H1 (cell line): ENCODE measurements around the gene LSM4. TPM values are rescaled to one million over a fixed set of nuclear protein-coding genes. Genes with fewer than 3 reads are reported as not detected.

Experiments
- CTCF ChIA-PET: fragments of 300-600 bp; sonication (Branson Sonifier 250); formaldehyde crosslinking; loops from one replicate; lab custom pipeline; 2021; ENCODE audit not compliant: partially characterized antibody; lab: Charles Lee
- POLR2A ChIA-PET: fragments of 300-600 bp; sonication (Branson Sonifier 250); formaldehyde crosslinking; loops from one replicate; lab custom pipeline; 2021; ENCODE audit warnings: inconsistent platforms; ENCODE audit not compliant: partially characterized antibody; lab: Charles Lee
- DNase-seq, 2 experiments: peaks; one replicate each; pipeline versions ENCODE4 v3.0.0 to v3.0.0-alpha.2; 2010 to 2022; ENCODE audit warnings: low spot score in 2 of 2, low read depth in 1 of 2, mixed read lengths in 1 of 2
- FAIRE-seq: peaks from 2 replicates; lab custom pipeline; 2011; peaks lifted over from hg19 to GRCh38; lab: Jason Lieb, UNC
- H2AFZ ChIP-seq: 2 replicates; pipeline ENCODE4 v1.8.1; 2012; ENCODE audit warnings: low read length, inconsistent platforms
- H2AK5ac ChIP-seq: 2 replicates; pipeline ENCODE4 v1.6.1; 2013; ENCODE audit warnings: low read depth, low read length
- H2BK120ac ChIP-seq: replicated peaks from 2 replicates; pipeline ENCODE3; 2013; ENCODE audit warnings: low read depth, low read length, inconsistent platforms
- H2BK12ac ChIP-seq: 2 replicates; pipeline ENCODE4 v1.6.1; 2013; ENCODE audit warnings: low read depth, low read length
- H2BK15ac ChIP-seq: 2 replicates; pipeline ENCODE4 v1.6.1; 2013; ENCODE audit warnings: low read length
- H2BK20ac ChIP-seq: 2 replicates; pipeline ENCODE4 v1.6.1; 2013; ENCODE audit warnings: low read length
- H2BK5ac ChIP-seq: 2 replicates; pipeline ENCODE4 v1.6.1; 2013; ENCODE audit warnings: low read depth, low read length
- H3K14ac ChIP-seq: 2 replicates; pipeline ENCODE4 v1.6.1; 2013; ENCODE audit warnings: inconsistent platforms; ENCODE audit not compliant: insufficient read length
- H3K18ac ChIP-seq: 2 replicates; pipeline ENCODE4 v1.6.1; 2013; ENCODE audit warnings: low read length; ENCODE audit errors: extremely low read depth
- H3K23ac ChIP-seq: 2 replicates; pipeline ENCODE4 v1.6.1; 2013; ENCODE audit warnings: inconsistent platforms; ENCODE audit not compliant: insufficient read length
- H3K23me2 ChIP-seq: 2 replicates; pipeline ENCODE4 v1.6.1; 2013; ENCODE audit warnings: low read depth, low read length
- H3K27ac ChIP-seq: 2 replicates; pipeline ENCODE4 v1.6.1; 2011; ENCODE audit warnings: low read depth, low read length, inconsistent platforms
- H3K27me3 ChIP-seq, 4 experiments: replicated peaks in 1 of 4; 1 replicate in 1 of 4; 2 replicates in 3 of 4; pipeline versions ENCODE4 v1.6.1 to v1.8.1; 2011 to 2013; ENCODE audit warnings: low read length in 3 of 4, mild to moderate bottlenecking in 3 of 4, inconsistent platforms in 2 of 4, mixed read lengths in 2 of 4, moderate library complexity in 1 of 4; ENCODE audit not compliant: control insufficient read depth in 3 of 4, insufficient read depth in 3 of 4; ENCODE audit errors: extremely low read depth in 1 of 4
- H3K36me3 ChIP-seq, 4 experiments: 2 replicates each; pipeline versions ENCODE4 v1.6.1 to v1.8.1; 2011 to 2013; ENCODE audit warnings: mild to moderate bottlenecking in 4 of 4, low read length in 3 of 4, moderate library complexity in 2 of 4, control low read depth in 1 of 4, inconsistent platforms in 1 of 4; ENCODE audit not compliant: insufficient read depth in 4 of 4, control insufficient read depth in 2 of 4
- H3K4ac ChIP-seq: replicated peaks from 2 replicates; pipeline ENCODE3; 2013; ENCODE audit warnings: low read length, low read depth, mixed read lengths, inconsistent platforms; ENCODE audit not compliant: insufficient read length
- H3K4me1 ChIP-seq, 4 experiments: replicated peaks in 1 of 4; 1 replicate in 1 of 4; 2 replicates in 3 of 4; pipeline versions ENCODE4 v1.6.1 to v1.8.1; 2011 to 2013; ENCODE audit warnings: low read length in 3 of 4, inconsistent platforms in 2 of 4, mixed read lengths in 1 of 4; ENCODE audit not compliant: insufficient read depth in 4 of 4, control insufficient read depth in 3 of 4
- H3K4me2 ChIP-seq, 2 experiments: 2 replicates each; pipeline versions ENCODE4 v1.6.1 to v1.8.1; 2011 to 2013; ENCODE audit warnings: low read depth in 2 of 2, low read length in 2 of 2, control low read depth in 1 of 2, inconsistent platforms in 1 of 2, mild to moderate bottlenecking in 1 of 2; ENCODE audit not compliant: insufficient read depth in 1 of 2
- H3K4me3 ChIP-seq, 4 experiments: fragments of 200-600, 300-600 bp in 1 of 4; sonication (generic), shearing (Covaris generic), sonication (Bioruptor Twin) in 1 of 4; 2 replicates each; pipeline versions ENCODE4 v1.5.1 to v1.8.1; 2011 to 2016; ENCODE audit warnings: low read length in 4 of 4, low read depth in 3 of 4, control low read depth in 2 of 4, inconsistent platforms in 2 of 4, mild to moderate bottlenecking in 2 of 4, mixed read lengths in 1 of 4, moderate library complexity in 1 of 4; ENCODE audit not compliant: insufficient read depth in 2 of 4; ENCODE audit errors: extremely low read depth in 1 of 4
- H3K56ac ChIP-seq: replicated peaks from 2 replicates; pipeline ENCODE3; 2013; ENCODE audit warnings: low read depth, mild to moderate bottlenecking, mixed read lengths, low read length, inconsistent platforms; ENCODE audit not compliant: insufficient read length
- H3K79me1 ChIP-seq: 2 replicates; pipeline ENCODE4 v1.6.1; 2013; ENCODE audit warnings: low read depth, low read length, control low read depth
- H3K79me2 ChIP-seq, 2 experiments: 2 replicates each; pipeline versions ENCODE4 v1.6.1 to v1.8.1; 2012 to 2013; ENCODE audit warnings: low read length in 2 of 2, mild to moderate bottlenecking in 2 of 2, inconsistent platforms in 1 of 2; ENCODE audit not compliant: insufficient read depth in 2 of 2, control insufficient read depth in 1 of 2
- H3K9ac ChIP-seq, 4 experiments: replicated peaks in 1 of 4; 1 replicate in 1 of 4; 2 replicates in 3 of 4; pipeline versions ENCODE4 v1.6.1 to v1.8.1; 2011 to 2013; ENCODE audit warnings: low read depth in 3 of 4, low read length in 3 of 4, control low read depth in 2 of 4, mild to moderate bottlenecking in 2 of 4, moderate library complexity in 2 of 4, inconsistent platforms in 1 of 4; ENCODE audit errors: extremely low read depth in 1 of 4
- H3K9me3 ChIP-seq, 2 experiments: 2 replicates each; pipeline versions ENCODE4 v1.6.1 to v1.8.1; 2012 to 2013; ENCODE audit warnings: mild to moderate bottlenecking in 2 of 2, moderate library complexity in 2 of 2, control low read depth in 1 of 2, inconsistent platforms in 1 of 2, low read depth in 1 of 2, low read length in 1 of 2, mixed read lengths in 1 of 2; ENCODE audit not compliant: insufficient read depth in 2 of 2
- H4K20me1 ChIP-seq, 2 experiments: replicated peaks in 1 of 2; 2 replicates each; pipeline versions ENCODE3 to v1.8.1; 2011 to 2013; ENCODE audit warnings: inconsistent platforms in 2 of 2, low read length in 2 of 2, mild to moderate bottlenecking in 1 of 2; ENCODE audit not compliant: insufficient read depth in 2 of 2, control insufficient read depth in 1 of 2
- H4K5ac ChIP-seq: 2 replicates; pipeline ENCODE4 v1.6.1; 2013; ENCODE audit warnings: low read length, low read depth, mixed read lengths, inconsistent platforms; ENCODE audit not compliant: insufficient read length
- H4K8ac ChIP-seq: 2 replicates; pipeline ENCODE4 v1.8.0; 2013; ENCODE audit warnings: mild to moderate bottlenecking, moderate library complexity, low read length, inconsistent platforms; ENCODE audit not compliant: insufficient read depth; ENCODE audit errors: extremely low read depth
- H4K91ac ChIP-seq: replicated peaks from 2 replicates; pipeline ENCODE3; 2013; ENCODE audit warnings: low read length, mixed read lengths, inconsistent platforms; ENCODE audit not compliant: insufficient read length
- ATF3 ChIP-seq: IDR thresholded peaks from 2 replicates; pipeline ENCODE4 v1.6.1; 2011; ENCODE audit warnings: low read depth, mild to moderate bottlenecking, low read length; ENCODE audit not compliant: insufficient read depth
- BRCA1 ChIP-seq: IDR thresholded peaks from 2 replicates; pipeline ENCODE4 v1.6.1; 2012; ENCODE audit warnings: low read depth, low read length, improper control_type of control experiment
- CHD1 ChIP-seq: IDR thresholded peaks from 2 replicates; pipeline ENCODE4 v1.6.1; 2012; ENCODE audit warnings: low read depth, low read length, improper control_type of control experiment
- GABPA ChIP-seq: IDR thresholded peaks from 2 replicates; pipeline ENCODE4 v1.6.1; 2011; ENCODE audit warnings: mild to moderate bottlenecking, low read length, moderate library complexity, borderline replicate concordance; ENCODE audit not compliant: insufficient read depth
- POLR2A ChIP-seq, 2 experiments: IDR thresholded peaks; 1 replicate in 1 of 2; 2 replicates in 1 of 2; pipeline ENCODE4 v1.6.1; 2011; ENCODE audit warnings: low read depth in 2 of 2, low read length in 2 of 2, mild to moderate bottlenecking in 2 of 2; ENCODE audit errors: control extremely low read depth in 1 of 2
- RFX5 ChIP-seq: IDR thresholded peaks from 2 replicates; pipeline ENCODE4 v1.6.1; 2011; ENCODE audit warnings: low read depth, low read length, improper control_type of control experiment, borderline replicate concordance
- RNF2 ChIP-seq: fragments of 200-900, 300-1000 bp; sonication (generic); IDR thresholded peaks from 2 replicates; pipeline ENCODE4 v1.7.1; 2016; ENCODE audit warnings: borderline replicate concordance, low read depth, mild to moderate bottlenecking, antibody characterized with exemption, low read length; ENCODE audit not compliant: poor library complexity, severe bottlenecking; ENCODE audit errors: missing control alignments
- SP1 ChIP-seq: IDR thresholded peaks from 2 replicates; pipeline ENCODE4 v1.6.1; 2011; ENCODE audit warnings: low read depth, low read length
- TAF7 ChIP-seq: optimal IDR thresholded peaks from 2 replicates; pipeline ENCODE3; 2011; ENCODE audit warnings: low read depth, mild to moderate bottlenecking, inconsistent platforms, low read length, moderate library complexity, borderline replicate concordance
- TEAD4 ChIP-seq: IDR thresholded peaks from 2 replicates; pipeline ENCODE4 v1.6.1; 2012; ENCODE audit warnings: low read depth, low read length, inconsistent platforms, mixed read lengths
- ZNF274 ChIP-seq: IDR thresholded peaks from 2 replicates; pipeline ENCODE4 v1.7.0; 2012; ENCODE audit warnings: low read length, borderline replicate concordance; ENCODE audit errors: extremely low read depth
- WGBS, 2 experiments: shearing (Covaris generic) in 1 of 2; methylation state at CpG; one replicate each; pipeline versions ENCODE4 v1.1.6 to v1.1.7; 2013 to 2015; ENCODE audit warnings: low lambda C conversion rate in 2 of 2, mixed read lengths in 2 of 2, inconsistent platforms in 1 of 2, low coverage in 1 of 2, missing lambda C conversion rate in 1 of 2; ENCODE audit not compliant: insufficient replicate concordance in 2 of 2, insufficient coverage in 1 of 2, insufficient read length in 1 of 2; ENCODE audit errors: extremely low coverage in 1 of 2, missing lambda C conversion rate in 1 of 2; 5-methylcytosine and 5-hydroxymethylcytosine counted together
- polyA plus RNA-seq, 7 experiments: library from polyadenylated mRNA; depleted of rRNA in 3 of 7; stranded (reverse) in 5 of 7; unstranded in 2 of 7; fragments of >200 nt in 5 of 7; fragments of 200-250 nt in 2 of 7; gene quantifications; 1 replicate in 5 of 7; 2 replicates in 1 of 7; 4 replicates in 1 of 7; pipeline versions ENCODE4 v1.2.1 to v1.2.3, GENCODE V29; 2011 to 2013; ENCODE audit warnings: missing spikeins in 2 of 7, mixed read lengths in 2 of 7
- total RNA-seq: library from RNA; stranded (reverse); fragmentation: NEBNext Ultra II Directional; extraction: Animal tissue kit (Norgen Biotek cat#: 25700); gene quantifications from 2 replicates; pipeline ENCODE4 v1.2.1, GENCODE V29; 2021

The LSM4 gene
- total and polyA plus RNA-seq, 2 of the 8 experiments (the other 6 are each of a cell fraction or from before 2014, with no cell fraction given) = 302 to 319 TPM

- H2BK5ac ChIP-seq = no peak overlapping the region
- no peak overlapping the region for H4K91ac ChIP-seq
- no peaks in the 10 kb centered on the region for H3K27me3 ChIP-seq
- H3K9ac ChIP-seq = no peak overlapping the region
- H3K79me2 ChIP-seq = peaks cover 0 to 14% of the 10 kb centered on the region in 2 experiments; a peak in 2 of 4 replicates
- H3K4ac ChIP-seq = no peak overlapping the region
- H2BK15ac ChIP-seq = no peak overlapping the region
- H2BK12ac ChIP-seq = no peak overlapping the region
- 92% methylated on average over 3 of the region's 3 CpGs; no CpG with 5 or more reads in 1 of the 2 experiments for WGBS, 2 experiments
- no peaks in the 10 kb centered on the region for H3K9me3 ChIP-seq
- no peaks in the 10 kb centered on the region for H3K23me2 ChIP-seq
- H2AK5ac ChIP-seq = no peak overlapping the region
- H3K23ac ChIP-seq = no peak overlapping the region
- no peaks in the 10 kb centered on the region; a peak in 3 of 7 replicates for H3K4me1 ChIP-seq
- peaks cover 12 to 60% (median 39%) of the 10 kb centered on the region in 4 experiments; a peak in 7 of 8 replicates for H3K36me3 ChIP-seq
- H3K4me2 ChIP-seq = no peak overlapping the region
- no peak overlapping the region for H3K4me3 ChIP-seq
- no peak overlapping the region for H4K8ac ChIP-seq
- no peak overlapping the region for H2AFZ ChIP-seq
- TF ChIP-seq TEAD4 (no peak), RNF2 (no peak), SP1 (no peak), ATF3 (no peak), TAF7 (no peak), BRCA1 (no peak), RFX5 (no peak), ZNF274 (no peak), GABPA (no peak), CHD1 (no peak), POLR2A (IDR thresholded peaks at IDR 0.05; ENCODE audit: control extremely low read depth in 1 of 2, low read depth in 2 of 2, low read length in 2 of 2) (no peak)
- H3K27ac ChIP-seq = no peak overlapping the region
- peaks cover under 1 to 18% of the 10 kb centered on the region in 2 experiments for H4K20me1 ChIP-seq
- H2BK20ac ChIP-seq = no peak overlapping the region
- no peak overlapping the region for H2BK120ac ChIP-seq
- no peak overlapping the region for H4K5ac ChIP-seq
- no peak overlapping the region for H3K56ac ChIP-seq
- FAIRE-seq (no peak), DNase-seq (no peak)
- peaks cover 2% of the 10 kb centered on the region; the same call in 1 of the 2 replicates for H3K79me1 ChIP-seq
- ChIA-PET POLR2A (interaction anchor here (0.6 to 13.8 kb wide), 6 partner anchors 8 to 51 kb away, joined by 3 to 200 read pairs (median 4); partner anchors contain the start of genes JUND and LSM4), CTCF (interaction anchor here (1.3 to 13.7 kb wide), 5 partner anchors 8 to 75 kb away, joined by 3 to 242 read pairs (median 4); partner anchors contain the start of genes IQCN and JUND)
- no peak overlapping the region for H3K14ac ChIP-seq
- H3K18ac ChIP-seq = no peak overlapping the region
Observed at GRCh38 chr19:18313398-18313797, 9.5 kb downstream of the LSM4 start.
